MCF 10A (cell line): ENCODE data around the gene TUBA1C. TPM values are rescaled to one million over a fixed set of nuclear protein-coding genes. Genes with fewer than 3 reads are reported as not detected.
"Not testable (repeated sequence)": the region's sequence is repeated elsewhere in the genome, so short reads cannot be mapped to it uniquely, and the experiment has no call there.

Source experiments
- BruUV-seq: library from RNA; stranded (reverse); fragments of 400-500 nt; replicated peaks from 2 replicates; lab custom pipeline; 2021; lab: Mats Ljungman, UMichigan
- CTCF ChIA-PET: fragments of 300-600 bp; sonication (Branson Sonifier 250); formaldehyde crosslinking; extraction: SDS; loops from one replicate; lab custom pipeline; 2021; ENCODE audit warnings: antibody characterized with exemption, inconsistent platforms; lab: Yijun Ruan, JAX
- POLR2A ChIA-PET: fragments of 300-600, 350-650 bp; sonication (Branson Sonifier 250); formaldehyde crosslinking; extraction: SDS; loops from one replicate; lab custom pipeline; 2020; ENCODE audit warnings: antibody characterized with exemption, inconsistent platforms; lab: Yijun Ruan, JAX
- DNase-seq: peaks from one replicate; pipeline ENCODE4 v3.0.0-alpha.2; 2018; ENCODE audit not compliant: unreplicated experiment
- H3K27ac Mint-ChIP-seq: one replicate; pipeline ENCODE4 v1.8.0; 2022; ENCODE audit warnings: mild to moderate bottlenecking, low read depth, mixed read lengths; ENCODE audit not compliant: unreplicated experiment
- H3K27me3 Mint-ChIP-seq: one replicate; pipeline ENCODE4 v1.8.0; 2022; ENCODE audit warnings: mixed read lengths; ENCODE audit not compliant: insufficient read depth, unreplicated experiment
- H3K36me3 Mint-ChIP-seq: one replicate; pipeline ENCODE4 v1.8.0; 2022; ENCODE audit warnings: mild to moderate bottlenecking, moderate library complexity, mixed read lengths; ENCODE audit not compliant: insufficient read depth, unreplicated experiment
- H3K4me1 Mint-ChIP-seq: one replicate; pipeline ENCODE4 v1.8.0; 2022; ENCODE audit warnings: mixed read lengths; ENCODE audit not compliant: insufficient read depth, unreplicated experiment
- H3K4me3 Mint-ChIP-seq: one replicate; pipeline ENCODE4 v1.8.0; 2022; ENCODE audit warnings: mild to moderate bottlenecking, moderate library complexity, mixed read lengths; ENCODE audit not compliant: unreplicated experiment
- H3K9me3 Mint-ChIP-seq: one replicate; pipeline ENCODE4 v1.8.0; 2022; ENCODE audit warnings: mixed read lengths; ENCODE audit not compliant: unreplicated experiment
- CTCF ChIP-seq: fragments of 200-600 bp; IDR thresholded peaks from one replicate; pipeline ENCODE4 v1.8.0; 2022; ENCODE audit warnings: antibody characterized with exemption, mild to moderate bottlenecking; ENCODE audit not compliant: unreplicated experiment
- intact Hi-C: fragments of 100-400 bp; cut with micrococcal nuclease; formaldehyde crosslinking; loops from 2 replicates; pipeline ENCODE4 v1.14.1; 2022
- total RNA-seq: library from RNA; stranded (reverse); gene quantifications from 2 replicates; pipeline ENCODE4 v1.2.3, GENCODE V29; 2022

TUBA1C gene
- total RNA-seq, 1 experiment from 2014 or later: 303 TPM

- DNase-seq: no peak
- BruUV-seq: no TSS peak
- TF ChIP-seq CTCF: no peak
- Mint-ChIP-seq H3K36me3 (peaks cover 46% of the 10 kb centered on the region), H3K27ac (peak overlapping the region; percentile 97), H3K27me3 (no peaks in the 10 kb centered on the region), H3K9me3 (no peaks in the 10 kb centered on the region), H3K4me3 (peak overlapping the region; percentile 85), H3K4me1 (peaks cover 24% of the 10 kb centered on the region)
- CTCF ChIA-PET: interaction anchor here (0.5 to 3.2 kb wide), 13 partner anchors 8 to 547 kb away, joined by 3 to 15 read pairs (median 4); partner anchors contain the start of genes CCNT1 and SPATS2
- intact Hi-C loops: loop anchor here (10.0 kb wide), 1 partner anchor 199 kb away; the partner anchor contains the start of genes KMT2D and RHEBL1
- POLR2A ChIA-PET: interaction anchor here (0.7 to 8.2 kb wide), 20 partner anchors 8 to 307 kb away, joined by 3 to 182 read pairs (median 6); partner anchors contain the start of genes DNAJC22, LMBR1L, RHEBL1 and SPATS2
These were observed 1.5 kb upstream of the TUBA1C start for GRCh38 chr12:49263400-49263763.

- peaks cover 57% of the 10 kb centered on the region for H3K36me3 Mint-ChIP-seq
- no peaks in the 10 kb centered on the region for H3K27me3 Mint-ChIP-seq
- DNase-seq: no peak
- H3K4me3 Mint-ChIP-seq: peak overlapping the region; percentile 85
- CTCF ChIA-PET: interaction anchor here (1.1 to 3.2 kb wide), 6 partner anchors 9 to 73 kb away, joined by 3 to 15 read pairs (median 5); no protein-coding TSS in a partner anchor
- BruUV-seq: no TSS peak
- H3K9me3 Mint-ChIP-seq: no peaks in the 10 kb centered on the region
- POLR2A ChIA-PET: interaction anchor here (0.6 to 8.2 kb wide), 27 partner anchors 9 to 309 kb away, joined by 3 to 182 read pairs (median 5); partner anchors contain the start of genes DNAJC22, LMBR1L, RHEBL1 and SPATS2
- H3K27ac Mint-ChIP-seq: peak overlapping the region; percentile 97
- TF ChIP-seq CTCF: no peak
- H3K4me1 Mint-ChIP-seq: peaks cover 31% of the 10 kb centered on the region
- intact Hi-C loops: loop anchor here (10.0 kb wide), 1 partner anchor 200 kb away; the partner anchor contains the start of genes KMT2D and RHEBL1
These were observed 413 bp upstream of the TUBA1C start for GRCh38 chr12:49264466-49264872.

- peak overlapping the region; percentile 85 for H3K4me3 Mint-ChIP-seq
- H3K27ac Mint-ChIP-seq: peak overlapping the region; percentile 97
- CTCF ChIA-PET: interaction anchor here (0.6 to 0.7 kb wide), 2 partner anchors 88 to 104 kb away, joined by 3 read pairs; no protein-coding TSS in a partner anchor
- H3K36me3 Mint-ChIP-seq: peaks cover 98% of the 10 kb centered on the region
- intact Hi-C loops: loop anchor here (10.0 kb wide), 1 partner anchor 204 kb away; the partner anchor contains the start of genes KMT2D and RHEBL1
- not testable (repeated sequence) for BruUV-seq, H3K9me3 Mint-ChIP-seq, H3K27me3 Mint-ChIP-seq
- POLR2A ChIA-PET: interaction anchor here (0.6 to 8.2 kb wide), 15 partner anchors 8 to 472 kb away, joined by 3 to 182 read pairs (median 5); partner anchors contain the start of genes KMT2D, SPATS2, TMBIM6 and TUBA1B
- DNase-seq: peak; percentile 65
- H3K4me1 Mint-ChIP-seq: peaks cover 23% of the 10 kb centered on the region
These were observed 4.3 kb downstream of the TUBA1C start for GRCh38 chr12:49269191-49269590.

GRCh38 chr12:49272790-49273725 is 8.2 kb downstream of the TUBA1C start:
- BruUV-seq: TSS peak; percentile 6

More at GRCh38 chr12:49272790-49273725, 8.2 kb downstream of the TUBA1C start:
- Mint-ChIP-seq H3K4me3 (no peak overlapping the region), H3K27me3 (no peaks in the 10 kb centered on the region), H3K27ac (no peak overlapping the region), H3K4me1 (peaks cover 37% of the 10 kb centered on the region), H3K9me3 (no peaks in the 10 kb centered on the region), H3K36me3 (peaks cover 69% of the 10 kb centered on the region)
- ChIA-PET CTCF (interaction anchor here (0.6 to 1.0 kb wide), 5 partner anchors 10 to 83 kb away, joined by 3 to 5 read pairs (median 3); no protein-coding TSS in a partner anchor), POLR2A (interaction anchor here (0.9 kb wide), 1 partner anchor 9 kb away, joined by 3 read pairs; no protein-coding TSS in a partner anchor)
- no peak for DNase-seq
- intact Hi-C loops: no loop called here
- no peak for TF ChIP-seq CTCF
